Activated CD4-positive, alpha-beta T cell treated with anti-CD3 and anti-CD28 coated beads, Interleukin-2, amount 10 ng/mL, durations not matched to agents 24 days and 14 days (primary cell): ENCODE measurements around the gene ITGB1BP2. TPM values are rescaled to one million over a fixed set of nuclear protein-coding genes. Genes with fewer than 3 reads are reported as not detected.
"Not testable (repeated sequence)": the region's sequence is repeated elsewhere in the genome, so short reads cannot be mapped to it uniquely, and the experiment has no call there.

Experiments used
- DNase-seq: peaks from one replicate; pipeline ENCODE4 v3.0.0; 2022
- H3K27ac Mint-ChIP-seq: one replicate; pipeline ENCODE4 v1.8.0; 2022; ENCODE audit warnings: mild to moderate bottlenecking, mixed read lengths
- H3K27me3 Mint-ChIP-seq: one replicate; pipeline ENCODE4 v1.8.0; 2022; ENCODE audit warnings: mixed read lengths
- H3K36me3 Mint-ChIP-seq: one replicate; pipeline ENCODE4 v1.8.0; 2022; ENCODE audit warnings: low read depth, mild to moderate bottlenecking, mixed read lengths
- H3K4me1 Mint-ChIP-seq: one replicate; pipeline ENCODE4 v1.8.0; 2021; ENCODE audit warnings: mixed read lengths
- H3K4me3 Mint-ChIP-seq: one replicate; pipeline ENCODE4 v1.8.0; 2022; ENCODE audit warnings: mild to moderate bottlenecking, moderate library complexity, mixed read lengths
- H3K9me3 Mint-ChIP-seq: one replicate; pipeline ENCODE4 v1.8.0; 2021; ENCODE audit warnings: mixed read lengths
- intact Hi-C: fragments of 100-400 bp; cut with micrococcal nuclease; formaldehyde crosslinking; loops from one replicate; pipeline ENCODE4 v1.15.1; 2023
- total RNA-seq: library from RNA; stranded (reverse); gene quantifications from 2 replicates; pipeline ENCODE4 v1.2.3, GENCODE V29; 2022

Gene ITGB1BP2
- total RNA-seq, 1 donor from 2014 or later = 6.4 TPM

- Mint-ChIP-seq H3K9me3 (no peaks in the 10 kb centered on the region), H3K27ac (peak within 1 kb of the TSS; percentile 99), H3K27me3 (peaks cover 5% of the 10 kb centered on the region), H3K4me1 (peaks cover 13% of the 10 kb centered on the region), H3K36me3 (peaks cover 25% of the 10 kb centered on the region), H3K4me3 (peak within 1 kb of the TSS; percentile 97)
- DNase-seq = peak; percentile 96
- intact Hi-C loops = loop anchor here (1.0 to 2.0 kb wide), 7 partner anchors 29 to 249 kb away; partner anchors contain the start of genes MED12, SNX12, TAF1 and ZMYM3
These were observed 18.0 kb upstream of the ITGB1BP2 start, which contains the start of gene NONO for GRCh38 chrX:71283403-71284143. Gene NONO, plus strand, starts transcription at chrX:71283635. Its CDS starts 7,003 bp downstream, at chrX:71290638.

- no peaks in the 10 kb centered on the region for H3K9me3 Mint-ChIP-seq
- peak overlapping the region; percentile 13 for H3K27ac Mint-ChIP-seq
- intact Hi-C loops = no loop called here
- peak overlapping the region; percentile 97 for H3K4me3 Mint-ChIP-seq
- H3K36me3 Mint-ChIP-seq = peaks cover 31% of the 10 kb centered on the region
- peaks cover 16% of the 10 kb centered on the region for H3K4me1 Mint-ChIP-seq
- no peak for DNase-seq
- H3K27me3 Mint-ChIP-seq = no peaks in the 10 kb centered on the region
These were observed 15.6 kb upstream of the ITGB1BP2 start for GRCh38 chrX:71285929-71286328.

DNA sequence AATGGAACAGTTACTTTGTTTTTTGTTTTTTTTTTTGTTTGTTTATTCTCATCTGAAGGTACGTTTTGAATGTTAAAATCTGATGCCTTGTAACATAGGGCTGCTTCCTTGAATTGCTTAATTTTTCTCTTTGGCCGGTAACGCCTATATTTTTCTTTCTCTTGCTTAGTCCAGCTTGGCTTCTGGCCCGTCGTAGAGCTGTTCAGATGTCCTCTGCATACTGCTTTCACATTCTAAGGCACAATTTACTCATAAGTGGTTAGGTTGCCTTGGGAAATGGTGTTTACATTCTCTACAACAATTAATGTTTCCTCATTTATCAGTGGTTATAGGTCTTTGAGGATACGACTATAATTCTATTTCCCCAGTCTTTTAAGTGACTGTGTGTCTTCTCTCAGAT is 10.2 kb upstream of the ITGB1BP2 start:
- DNase-seq = no peak
- intact Hi-C loops = no loop called here
- Mint-ChIP-seq H3K27ac (peak overlapping the region; percentile 65), H3K36me3 (peaks cover 37% of the 10 kb centered on the region), H3K27me3 (no peaks in the 10 kb centered on the region), H3K9me3 (no peaks in the 10 kb centered on the region), H3K4me1 (peaks cover 4% of the 10 kb centered on the region), H3K4me3 (no peak overlapping the region)

GRCh38 chrX:71292669-71293365 is 8.7 kb upstream of the ITGB1BP2 start:
- Mint-ChIP-seq H3K9me3 (no peaks in the 10 kb centered on the region), H3K27ac (no peak overlapping the region), H3K4me1 (peaks cover 4% of the 10 kb centered on the region), H3K4me3 (no peak overlapping the region), H3K36me3 (peaks cover 43% of the 10 kb centered on the region), H3K27me3 (no peaks in the 10 kb centered on the region)
- intact Hi-C loops = no loop called here
- DNase-seq = no peak

DNA sequence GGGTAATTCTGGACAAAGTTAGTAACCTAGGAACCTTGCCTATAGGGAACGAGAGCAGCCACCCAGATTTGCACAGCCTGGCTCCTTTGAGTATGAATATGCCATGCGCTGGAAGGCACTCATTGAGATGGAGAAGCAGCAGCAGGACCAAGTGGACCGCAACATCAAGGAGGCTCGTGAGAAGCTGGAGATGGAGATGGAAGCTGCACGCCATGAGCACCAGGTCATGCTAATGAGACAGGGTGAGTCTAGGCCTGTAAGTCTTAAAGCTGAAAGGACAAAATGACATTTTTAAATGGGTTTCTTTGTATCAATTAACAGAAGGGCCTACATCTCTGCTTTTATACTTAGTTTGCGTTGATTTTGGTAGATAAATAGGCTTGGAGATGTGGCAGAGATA is 4.7 kb upstream of the ITGB1BP2 start:
- Mint-ChIP-seq H3K36me3 (peaks cover 58% of the 10 kb centered on the region), H3K4me1 (peaks cover 6% of the 10 kb centered on the region), H3K9me3 (no peaks in the 10 kb centered on the region), H3K4me3 (no peak overlapping the region), H3K27ac (no peak overlapping the region), H3K27me3 (no peaks in the 10 kb centered on the region)
- intact Hi-C loops = no loop called here
- DNase-seq = no peak

DNA sequence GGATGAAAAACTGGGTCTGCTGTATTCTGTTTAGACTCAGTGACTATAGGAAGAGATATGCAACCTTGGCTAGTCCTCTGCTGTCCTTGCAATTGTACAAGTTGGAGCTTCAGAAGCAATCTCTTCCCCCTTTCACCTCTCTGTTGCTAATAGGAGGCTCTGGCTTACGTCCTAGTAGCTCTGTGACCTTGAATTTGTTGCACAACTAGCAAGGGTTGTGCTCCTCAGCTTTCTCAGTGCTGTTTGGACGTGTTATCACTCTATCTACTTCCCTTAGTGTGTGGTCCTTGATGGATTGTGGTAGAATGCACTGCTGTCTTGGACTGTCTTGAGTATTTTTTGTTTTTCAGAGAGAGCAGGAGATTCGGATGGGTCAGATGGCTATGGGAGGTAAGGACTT is 3.4 kb upstream of the ITGB1BP2 start:
- DNase-seq = no peak
- peaks cover 60% of the 10 kb centered on the region for H3K36me3 Mint-ChIP-seq
- intact Hi-C loops = no loop called here
- H3K4me1 Mint-ChIP-seq = peaks cover 15% of the 10 kb centered on the region
- H3K4me3 Mint-ChIP-seq = no peak overlapping the region
- H3K9me3 Mint-ChIP-seq = no peaks in the 10 kb centered on the region
- no peak overlapping the region for H3K27ac Mint-ChIP-seq
- no peaks in the 10 kb centered on the region for H3K27me3 Mint-ChIP-seq

DNA sequence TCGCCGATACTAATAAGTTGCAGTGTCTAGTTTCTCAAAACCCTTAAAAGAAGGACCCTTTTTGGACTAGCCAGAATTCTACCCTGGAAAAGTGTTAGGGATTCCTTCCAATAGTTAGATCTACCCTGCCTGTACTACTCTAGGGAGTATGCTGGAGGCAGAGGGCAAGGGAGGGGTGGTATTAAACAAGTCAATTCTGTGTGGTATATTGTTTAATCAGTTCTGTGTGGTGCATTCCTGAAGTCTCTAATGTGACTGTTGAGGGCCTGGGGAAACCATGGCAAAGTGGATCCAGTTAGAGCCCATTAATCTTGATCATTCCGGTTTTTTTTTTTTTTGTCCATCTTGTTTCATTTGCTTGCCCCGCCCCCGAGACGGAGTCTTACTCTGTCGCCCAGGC is 1.5 kb upstream of the ITGB1BP2 start:
- Mint-ChIP-seq H3K4me1 (peaks cover 19% of the 10 kb centered on the region), H3K27ac (peak overlapping the region; percentile 57), H3K36me3 (peaks cover 66% of the 10 kb centered on the region)
- DNase-seq, H3K9me3 Mint-ChIP-seq, H3K27me3 Mint-ChIP-seq, intact Hi-C loops, H3K4me3 Mint-ChIP-seq: not testable (repeated sequence)

GRCh38 chrX:71300495-71300894 is 1.1 kb upstream of the ITGB1BP2 start:
- H3K27ac Mint-ChIP-seq = peak overlapping the region; percentile 57
- intact Hi-C loops, H3K9me3 Mint-ChIP-seq, H3K4me3 Mint-ChIP-seq, DNase-seq, H3K27me3 Mint-ChIP-seq: not testable (repeated sequence)
- peaks cover 19% of the 10 kb centered on the region for H3K4me1 Mint-ChIP-seq
- H3K36me3 Mint-ChIP-seq = peaks cover 70% of the 10 kb centered on the region

GRCh38 chrX:71302461-71303213 is 1.1 kb downstream of the ITGB1BP2 start:
- no peaks in the 10 kb centered on the region for H3K27me3 Mint-ChIP-seq
- H3K4me3 Mint-ChIP-seq = no peak overlapping the region
- no peak for DNase-seq
- H3K4me1 Mint-ChIP-seq = peaks cover 19% of the 10 kb centered on the region
- H3K27ac Mint-ChIP-seq = peak overlapping the region; percentile 53
- intact Hi-C loops = no loop called here
- no peaks in the 10 kb centered on the region for H3K9me3 Mint-ChIP-seq
- peaks cover 54% of the 10 kb centered on the region for H3K36me3 Mint-ChIP-seq

DNA sequence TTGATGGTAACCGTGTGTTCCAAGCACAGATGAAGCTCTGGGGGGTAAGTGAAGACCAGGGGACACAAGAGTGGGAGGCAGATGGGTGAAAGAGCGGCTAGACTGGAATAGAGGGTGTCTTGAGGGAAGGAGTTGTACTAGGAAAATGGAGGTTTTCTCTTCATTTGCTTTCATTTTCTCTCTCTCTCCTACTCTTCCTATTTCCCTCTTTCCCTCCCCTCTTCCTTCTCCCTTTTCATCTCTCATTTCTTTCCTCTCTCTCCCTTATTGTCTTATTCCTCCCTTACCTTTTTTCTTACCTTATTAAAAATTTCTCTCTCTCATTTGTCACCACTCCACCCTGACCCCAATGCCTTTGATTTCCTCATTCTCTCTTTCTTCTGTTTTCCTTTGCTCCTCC is 3.0 kb downstream of the ITGB1BP2 start:
- Mint-ChIP-seq H3K9me3 (no peaks in the 10 kb centered on the region), H3K27me3 (no peaks in the 10 kb centered on the region), H3K4me1 (peaks cover 17% of the 10 kb centered on the region), H3K4me3 (no peak overlapping the region), H3K27ac (peak overlapping the region; percentile 53), H3K36me3 (peaks cover 43% of the 10 kb centered on the region)
- intact Hi-C loops = no loop called here
- no peak for DNase-seq

GRCh38 chrX:71315917-71316316 is 14.4 kb downstream of the ITGB1BP2 start:
- intact Hi-C loops = no loop called here
- Mint-ChIP-seq H3K4me1 (no peaks in the 10 kb centered on the region), H3K27me3 (no peaks in the 10 kb centered on the region), H3K36me3 (peaks cover 7% of the 10 kb centered on the region), H3K4me3 (no peak overlapping the region), H3K27ac (no peak overlapping the region), H3K9me3 (no peaks in the 10 kb centered on the region)
- DNase-seq = no peak

GRCh38 chrX:71316959-71317358 is 15.4 kb downstream of the ITGB1BP2 start:
- intact Hi-C loops, H3K4me3 Mint-ChIP-seq, H3K27ac Mint-ChIP-seq, H3K36me3 Mint-ChIP-seq, DNase-seq, H3K27me3 Mint-ChIP-seq, H3K4me1 Mint-ChIP-seq, H3K9me3 Mint-ChIP-seq: not testable (repeated sequence)

DNA sequence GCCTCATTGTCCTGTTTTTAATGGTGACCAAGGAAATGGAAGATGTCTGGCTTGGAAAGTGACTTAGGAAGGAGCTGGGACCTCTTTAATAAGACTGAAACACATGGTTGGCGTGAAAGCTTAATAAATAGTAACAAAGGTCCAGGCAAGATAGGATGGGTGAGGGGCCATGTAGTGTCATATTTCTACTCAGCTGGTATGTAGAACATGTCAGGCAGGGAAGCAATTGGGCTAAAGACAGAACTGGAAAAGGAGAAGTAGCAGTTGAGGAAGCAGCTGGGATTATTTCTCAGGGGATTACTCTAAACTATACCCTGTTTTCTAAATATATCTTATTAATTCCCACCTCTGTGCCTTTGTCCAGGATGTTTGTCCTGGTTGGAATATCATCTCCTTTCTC is 18.6 kb downstream of the ITGB1BP2 start:
- DNase-seq = no peak
- Mint-ChIP-seq H3K4me1 (no peaks in the 10 kb centered on the region), H3K27me3 (no peaks in the 10 kb centered on the region), H3K36me3 (peaks cover 15% of the 10 kb centered on the region), H3K9me3 (no peaks in the 10 kb centered on the region), H3K4me3 (no peak overlapping the region), H3K27ac (no peak overlapping the region)
- intact Hi-C loops = no loop called here

DNA sequence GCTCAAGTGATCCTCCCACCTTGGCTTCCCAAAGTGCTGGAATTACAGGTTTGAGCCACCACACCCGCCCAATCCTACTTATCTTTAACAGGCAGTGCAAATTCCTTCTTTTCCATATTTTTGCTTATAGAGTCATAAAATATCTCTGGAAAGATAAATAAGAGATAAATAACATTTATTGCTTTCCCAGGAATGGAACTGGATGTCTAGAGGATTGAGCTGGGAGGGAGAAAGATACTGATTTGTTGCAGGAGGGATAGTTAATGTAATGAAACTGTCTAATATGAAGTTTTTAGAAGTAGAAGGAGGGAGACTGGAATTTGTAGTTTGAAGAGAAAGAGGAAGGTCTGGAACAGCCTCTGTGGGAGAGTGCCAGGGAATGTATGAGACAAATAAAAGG is 20.2 kb downstream of the ITGB1BP2 start:
- DNase-seq = no peak

More for the DNA sequence above, 20.2 kb downstream of the ITGB1BP2 start:
- Mint-ChIP-seq H3K4me3 (no peak overlapping the region), H3K27ac (no peak overlapping the region), H3K4me1 (no peaks in the 10 kb centered on the region), H3K9me3 (no peaks in the 10 kb centered on the region), H3K36me3 (peaks cover 17% of the 10 kb centered on the region), H3K27me3 (no peaks in the 10 kb centered on the region)
- intact Hi-C loops = no loop called here
